Measurements from ENCODE around the gene TNFSF15. TPM values are rescaled to one million over a fixed set of nuclear protein-coding genes. Genes with fewer than 3 reads are reported as not detected.
A peak's percentile ranks its signal among the peaks of the same experiment; 100 is the strongest.
"Not testable (repeated sequence)": the region's sequence is repeated elsewhere in the genome, so short reads cannot be mapped to it uniquely, and the experiment has no call there.

Gene TNFSF15
- total RNA-seq, 1 donor from 2014 or later = 0.56 TPM

GRCh38 chr9:114745879-114746550, 59.8 kb downstream of the TNFSF15 start:
- H3K4me3 Mint-ChIP-seq (ENCODE audit: unreplicated experiment) = no peak overlapping the region
- H3K36me3 Mint-ChIP-seq (ENCODE audit: unreplicated experiment) = no peaks in the 10 kb centered on the region
- no peak for TF ChIP-seq CTCF (IDR thresholded peaks at IDR 0.05)
- H3K4me1 Mint-ChIP-seq (ENCODE audit: unreplicated experiment) = peaks cover 30% of the 10 kb centered on the region
- peak overlapping the region; percentile 68 for H3K27ac Mint-ChIP-seq (ENCODE audit: unreplicated experiment)
- H3K27me3 Mint-ChIP-seq (ENCODE audit: unreplicated experiment) = peaks cover 2% of the 10 kb centered on the region
- no peaks in the 10 kb centered on the region for H3K9me3 Mint-ChIP-seq (ENCODE audit: unreplicated experiment)
- no peak for DNase-seq (ENCODE audit: extremely low spot score, unreplicated experiment)

- no peak for TF ChIP-seq CTCF (IDR thresholded peaks at IDR 0.05)
- Mint-ChIP-seq H3K27me3 (ENCODE audit: unreplicated experiment) (peaks cover 2% of the 10 kb centered on the region), H3K4me3 (ENCODE audit: unreplicated experiment) (no peak overlapping the region), H3K9me3 (ENCODE audit: unreplicated experiment) (no peaks in the 10 kb centered on the region), H3K36me3 (ENCODE audit: unreplicated experiment) (no peaks in the 10 kb centered on the region), H3K4me1 (ENCODE audit: unreplicated experiment) (peaks cover 32% of the 10 kb centered on the region), H3K27ac (ENCODE audit: unreplicated experiment) (peak overlapping the region; percentile 68)
- no peak for DNase-seq (ENCODE audit: extremely low spot score, unreplicated experiment)
These were observed 60.6 kb downstream of the TNFSF15 start for GRCh38 chr9:114745108-114745848.

GRCh38 chr9:114743446-114743845, 62.4 kb downstream of the TNFSF15 start:
- no peak for TF ChIP-seq CTCF (IDR thresholded peaks at IDR 0.05)
- no peak for DNase-seq (ENCODE audit: extremely low spot score, unreplicated experiment)
- H3K4me3 Mint-ChIP-seq (ENCODE audit: unreplicated experiment) = no peak overlapping the region

GRCh38 chr9:114742947-114743346, 62.9 kb downstream of the TNFSF15 start:
- Mint-ChIP-seq H3K4me3 (ENCODE audit: unreplicated experiment) (no peak overlapping the region), H3K36me3 (ENCODE audit: unreplicated experiment) (no peaks in the 10 kb centered on the region), H3K4me1 (ENCODE audit: unreplicated experiment) (peaks cover 40% of the 10 kb centered on the region), H3K27ac (ENCODE audit: unreplicated experiment) (no peak overlapping the region), H3K27me3 (ENCODE audit: unreplicated experiment) (no peaks in the 10 kb centered on the region), H3K9me3 (ENCODE audit: unreplicated experiment) (no peaks in the 10 kb centered on the region)
- no peak for DNase-seq (ENCODE audit: extremely low spot score, unreplicated experiment)
- no peak for TF ChIP-seq CTCF (IDR thresholded peaks at IDR 0.05)

More at GRCh38 chr9:114743446-114743845, 62.4 kb downstream of the TNFSF15 start:
- Mint-ChIP-seq H3K4me1 (ENCODE audit: unreplicated experiment) (peaks cover 38% of the 10 kb centered on the region), H3K36me3 (ENCODE audit: unreplicated experiment) (no peaks in the 10 kb centered on the region), H3K27me3 (ENCODE audit: unreplicated experiment) (no peaks in the 10 kb centered on the region), H3K9me3 (ENCODE audit: unreplicated experiment) (no peaks in the 10 kb centered on the region), H3K27ac (ENCODE audit: unreplicated experiment) (no peak overlapping the region)

- not testable (repeated sequence) for DNase-seq (ENCODE audit: extremely low spot score, unreplicated experiment)
These were observed 64.3 kb downstream of the TNFSF15 start for GRCh38 chr9:114741521-114741920.

More at GRCh38 chr9:114741521-114741920, 64.3 kb downstream of the TNFSF15 start:
- not testable (repeated sequence) for H3K27me3 Mint-ChIP-seq (ENCODE audit: unreplicated experiment); H3K4me3 Mint-ChIP-seq (ENCODE audit: unreplicated experiment); H3K36me3 Mint-ChIP-seq (ENCODE audit: unreplicated experiment); H3K27ac Mint-ChIP-seq (ENCODE audit: unreplicated experiment); H3K9me3 Mint-ChIP-seq (ENCODE audit: unreplicated experiment)
- peak; percentile 37 for TF ChIP-seq CTCF (IDR thresholded peaks at IDR 0.05)
- H3K4me1 Mint-ChIP-seq (ENCODE audit: unreplicated experiment) = peaks cover 30% of the 10 kb centered on the region
